Ishikawa (cell line): ENCODE results near the gene SNRPB2.

Source experiments
- CEBPB ChIP-seq: IDR thresholded peaks from 2 replicates; pipeline ENCODE4 v1.6.1; 2012
- EP300 ChIP-seq: IDR thresholded peaks from 2 replicates; pipeline ENCODE4 v1.6.1; 2012; ENCODE audit warnings: borderline replicate concordance
- NFIC ChIP-seq: IDR thresholded peaks from 2 replicates; pipeline ENCODE4 v1.6.1; 2012
- REST ChIP-seq: IDR thresholded peaks from 2 replicates; pipeline ENCODE4 v1.6.1; 2012; ENCODE audit warnings: low read depth, mild to moderate bottlenecking
- TAF1 ChIP-seq: IDR thresholded peaks from 2 replicates; pipeline ENCODE4 v1.6.1; 2012; ENCODE audit warnings: low read depth, mild to moderate bottlenecking
- USF1 ChIP-seq: IDR thresholded peaks from 2 replicates; pipeline ENCODE4 v1.6.1; 2012

- no peak for TF ChIP-seq USF1
- TF ChIP-seq REST: no peak
- TF ChIP-seq NFIC: no peak
- no peak for TF ChIP-seq CEBPB
- no peak for TF ChIP-seq EP300
- no peak for TF ChIP-seq TAF1
Measured at GRCh38 chr20:16771213-16771612, 41.4 kb downstream of the SNRPB2 start.
